Measurements from ENCODE around the gene TENT4B.

TENT4B gene

GRCh38 chr16:50185005-50185505, 31.9 kb downstream of the TENT4B start:
- H3K9ac ChIP-seq (ENCODE audit: low read length) = no peak overlapping the region
- no peaks in the 10 kb centered on the region for H3K36me3 ChIP-seq (ENCODE audit: control insufficient read depth, insufficient read depth, low read length)
- H3K27me3 ChIP-seq (ENCODE audit: control insufficient read depth, insufficient read depth, low read length) = no peaks in the 10 kb centered on the region
- no peak overlapping the region for H3K4me3 ChIP-seq (ENCODE audit: low read length)
- no peaks in the 10 kb centered on the region for H3K9me3 ChIP-seq (ENCODE audit: control insufficient read depth, low read length)
- H3K4me1 ChIP-seq (ENCODE audit: control insufficient read depth, insufficient read depth, low read length) = peaks cover 15% of the 10 kb centered on the region

GRCh38 chr16:50188619-50189136, 35.6 kb downstream of the TENT4B start:
- H3K36me3 ChIP-seq (ENCODE audit: control insufficient read depth, insufficient read depth, low read length) = no peaks in the 10 kb centered on the region
- H3K9ac ChIP-seq (ENCODE audit: low read length) = no peak overlapping the region
- no peaks in the 10 kb centered on the region for H3K9me3 ChIP-seq (ENCODE audit: control insufficient read depth, low read length)
- no peak overlapping the region for H3K4me3 ChIP-seq (ENCODE audit: low read length)
- H3K27me3 ChIP-seq (ENCODE audit: control insufficient read depth, insufficient read depth, low read length) = no peaks in the 10 kb centered on the region
- peaks cover 15% of the 10 kb centered on the region for H3K4me1 ChIP-seq (ENCODE audit: control insufficient read depth, insufficient read depth, low read length)

- H3K9ac ChIP-seq (ENCODE audit: low read length) = no peak overlapping the region
- H3K4me1 ChIP-seq (ENCODE audit: control insufficient read depth, insufficient read depth, low read length) = peaks cover 10% of the 10 kb centered on the region
- no peaks in the 10 kb centered on the region for H3K36me3 ChIP-seq (ENCODE audit: control insufficient read depth, insufficient read depth, low read length)
- H3K27me3 ChIP-seq (ENCODE audit: control insufficient read depth, insufficient read depth, low read length) = no peaks in the 10 kb centered on the region
- no peak overlapping the region for H3K4me3 ChIP-seq (ENCODE audit: low read length)
- H3K9me3 ChIP-seq (ENCODE audit: control insufficient read depth, low read length) = no peaks in the 10 kb centered on the region
These were observed 37.2 kb downstream of the TENT4B start for GRCh38 chr16:50190292-50190691.

GRCh38 chr16:50192386-50193050, 39.4 kb downstream of the TENT4B start:
- Histone ChIP-seq H3K9ac (ENCODE audit: low read length) (no peak overlapping the region), H3K27me3 (ENCODE audit: control insufficient read depth, insufficient read depth, low read length) (no peaks in the 10 kb centered on the region), H3K4me1 (ENCODE audit: control insufficient read depth, insufficient read depth, low read length) (peaks cover 9% of the 10 kb centered on the region), H3K4me3 (ENCODE audit: low read length) (no peak overlapping the region), H3K36me3 (ENCODE audit: control insufficient read depth, insufficient read depth, low read length) (no peaks in the 10 kb centered on the region), H3K9me3 (ENCODE audit: control insufficient read depth, low read length) (no peaks in the 10 kb centered on the region)

- no peaks in the 10 kb centered on the region for H3K36me3 ChIP-seq (ENCODE audit: control insufficient read depth, insufficient read depth, low read length)
- H3K9ac ChIP-seq (ENCODE audit: low read length) = no peak overlapping the region
- no peaks in the 10 kb centered on the region for H3K27me3 ChIP-seq (ENCODE audit: control insufficient read depth, insufficient read depth, low read length)
- H3K4me3 ChIP-seq (ENCODE audit: low read length) = no peak overlapping the region
- H3K9me3 ChIP-seq (ENCODE audit: control insufficient read depth, low read length) = no peaks in the 10 kb centered on the region
- peaks cover 8% of the 10 kb centered on the region for H3K4me1 ChIP-seq (ENCODE audit: control insufficient read depth, insufficient read depth, low read length)
These were observed 40.5 kb downstream of the TENT4B start for GRCh38 chr16:50193594-50193993.

GRCh38 chr16:50195276-50195675, 42.2 kb downstream of the TENT4B start:
- Histone ChIP-seq H3K4me3 (ENCODE audit: low read length) (no peak overlapping the region), H3K27me3 (ENCODE audit: control insufficient read depth, insufficient read depth, low read length) (no peaks in the 10 kb centered on the region), H3K36me3 (ENCODE audit: control insufficient read depth, insufficient read depth, low read length) (no peaks in the 10 kb centered on the region), H3K9me3 (ENCODE audit: control insufficient read depth, low read length) (no peaks in the 10 kb centered on the region), H3K4me1 (ENCODE audit: control insufficient read depth, insufficient read depth, low read length) (peaks cover 12% of the 10 kb centered on the region), H3K9ac (ENCODE audit: low read length) (no peak overlapping the region)

- H3K4me3 ChIP-seq (ENCODE audit: low read length) = no peak overlapping the region
- H3K9me3 ChIP-seq (ENCODE audit: control insufficient read depth, low read length) = no peaks in the 10 kb centered on the region
- no peaks in the 10 kb centered on the region for H3K36me3 ChIP-seq (ENCODE audit: control insufficient read depth, insufficient read depth, low read length)
- peaks cover 12% of the 10 kb centered on the region for H3K4me1 ChIP-seq (ENCODE audit: control insufficient read depth, insufficient read depth, low read length)
- no peak overlapping the region for H3K9ac ChIP-seq (ENCODE audit: low read length)
- H3K27me3 ChIP-seq (ENCODE audit: control insufficient read depth, insufficient read depth, low read length) = no peaks in the 10 kb centered on the region
These were observed 42.6 kb downstream of the TENT4B start for GRCh38 chr16:50195756-50196155.

- Histone ChIP-seq H3K4me3 (ENCODE audit: low read length) (no peak overlapping the region), H3K4me1 (ENCODE audit: control insufficient read depth, insufficient read depth, low read length) (peaks cover 13% of the 10 kb centered on the region), H3K9me3 (ENCODE audit: control insufficient read depth, low read length) (no peaks in the 10 kb centered on the region), H3K9ac (ENCODE audit: low read length) (no peak overlapping the region), H3K36me3 (ENCODE audit: control insufficient read depth, insufficient read depth, low read length) (no peaks in the 10 kb centered on the region), H3K27me3 (ENCODE audit: control insufficient read depth, insufficient read depth, low read length) (no peaks in the 10 kb centered on the region)
These were observed 44.5 kb downstream of the TENT4B start for GRCh38 chr16:50197582-50197981.

GRCh38 chr16:50198802-50199403, 45.8 kb downstream of the TENT4B start:
- H3K36me3 ChIP-seq (ENCODE audit: control insufficient read depth, insufficient read depth, low read length) = no peaks in the 10 kb centered on the region
- no peak overlapping the region for H3K9ac ChIP-seq (ENCODE audit: low read length)
- peaks cover 24% of the 10 kb centered on the region for H3K4me1 ChIP-seq (ENCODE audit: control insufficient read depth, insufficient read depth, low read length)
- H3K4me3 ChIP-seq (ENCODE audit: low read length) = no peak overlapping the region
- no peaks in the 10 kb centered on the region for H3K27me3 ChIP-seq (ENCODE audit: control insufficient read depth, insufficient read depth, low read length)
- no peaks in the 10 kb centered on the region for H3K9me3 ChIP-seq (ENCODE audit: control insufficient read depth, low read length)

GRCh38 chr16:50201787-50202186, 48.7 kb downstream of the TENT4B start:
- no peaks in the 10 kb centered on the region for H3K36me3 ChIP-seq (ENCODE audit: control insufficient read depth, insufficient read depth, low read length)
- no peaks in the 10 kb centered on the region for H3K9me3 ChIP-seq (ENCODE audit: control insufficient read depth, low read length)
- no peak overlapping the region for H3K9ac ChIP-seq (ENCODE audit: low read length)
- H3K4me1 ChIP-seq (ENCODE audit: control insufficient read depth, insufficient read depth, low read length) = peaks cover 25% of the 10 kb centered on the region
- H3K27me3 ChIP-seq (ENCODE audit: control insufficient read depth, insufficient read depth, low read length) = no peaks in the 10 kb centered on the region
- no peak overlapping the region for H3K4me3 ChIP-seq (ENCODE audit: low read length)

GRCh38 chr16:50202926-50203624, 50.0 kb downstream of the TENT4B start:
- no peak overlapping the region for H3K4me3 ChIP-seq (ENCODE audit: low read length)
- no peaks in the 10 kb centered on the region for H3K9me3 ChIP-seq (ENCODE audit: control insufficient read depth, low read length)
- peaks cover 25% of the 10 kb centered on the region for H3K4me1 ChIP-seq (ENCODE audit: control insufficient read depth, insufficient read depth, low read length)
- no peaks in the 10 kb centered on the region for H3K27me3 ChIP-seq (ENCODE audit: control insufficient read depth, insufficient read depth, low read length)
- H3K36me3 ChIP-seq (ENCODE audit: control insufficient read depth, insufficient read depth, low read length) = no peaks in the 10 kb centered on the region
- H3K9ac ChIP-seq (ENCODE audit: low read length) = no peak overlapping the region

GRCh38 chr16:50203681-50204080, 50.6 kb downstream of the TENT4B start:
- Histone ChIP-seq H3K9ac (ENCODE audit: low read length) (no peak overlapping the region), H3K4me1 (ENCODE audit: control insufficient read depth, insufficient read depth, low read length) (peaks cover 25% of the 10 kb centered on the region), H3K36me3 (ENCODE audit: control insufficient read depth, insufficient read depth, low read length) (no peaks in the 10 kb centered on the region), H3K9me3 (ENCODE audit: control insufficient read depth, low read length) (no peaks in the 10 kb centered on the region), H3K27me3 (ENCODE audit: control insufficient read depth, insufficient read depth, low read length) (no peaks in the 10 kb centered on the region), H3K4me3 (ENCODE audit: low read length) (no peak overlapping the region)
